Measurements from ENCODE around the gene ADGRG3.

DNA sequence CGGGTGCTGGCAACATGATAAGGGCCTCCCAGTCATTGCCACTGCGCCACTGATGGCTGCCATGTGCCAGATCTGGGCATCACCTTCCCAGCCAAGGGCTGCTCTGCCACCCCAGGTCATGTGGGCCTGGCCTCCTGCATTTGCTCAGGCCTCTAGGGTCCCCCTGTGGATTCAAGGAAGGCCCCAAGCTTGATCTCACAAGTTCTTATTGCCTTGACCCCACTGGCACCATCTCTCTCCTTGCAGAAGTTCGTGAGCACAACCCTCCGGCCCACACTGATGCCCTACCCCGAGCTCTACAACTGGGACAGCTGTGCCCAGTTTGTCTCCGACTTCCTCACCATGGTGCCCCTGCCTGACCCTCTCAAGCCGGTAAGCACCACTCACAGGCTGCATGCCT lies 31.8 kb downstream of the ADGRG3 start:
- no peak for TF ChIP-seq AHR (CRISPR knock-in tag; IDR thresholded peaks at IDR 0.05)
- TF ChIP-seq CTCF (CRISPR knock-in tag; IDR thresholded peaks at IDR 0.05): no peak
- no peak for TF ChIP-seq ZNF12 (CRISPR knock-in tag; IDR thresholded peaks at IDR 0.05)
- no peak for TF ChIP-seq SP2 (CRISPR knock-in tag; IDR thresholded peaks at IDR 0.05)
- no peak for TF ChIP-seq KDM5A (IDR thresholded peaks at IDR 0.05; ENCODE audit: borderline replicate concordance, low read length)
- no peak for TF ChIP-seq SRSF1 (optimal IDR thresholded peaks at IDR 0.05; ENCODE audit: low read depth, low read length)
- TF ChIP-seq SCMH1 (CRISPR knock-in tag; IDR thresholded peaks at IDR 0.05; ENCODE audit: borderline replicate concordance): no peak
- no peak for TF ChIP-seq RARA (CRISPR knock-in tag; IDR thresholded peaks at IDR 0.05)
- TF ChIP-seq E2F1 (CRISPR knock-in tag; IDR thresholded peaks at IDR 0.05): no peak
- no peak for TF ChIP-seq ZNF281 (CRISPR knock-in tag; IDR thresholded peaks at IDR 0.05; ENCODE audit: borderline replicate concordance)
- no peak for TF ChIP-seq PCBP1 (IDR thresholded peaks at IDR 0.05; ENCODE audit: borderline replicate concordance, low read depth, low read length)

All from HepG2 (cell line).